GOT3 (cell line): ENCODE measurements around the gene ZNF646.
A peak's percentile ranks its signal among the peaks of the same experiment; 100 is the strongest.

ENCODE experiments used
- DNase-seq: peaks from one replicate; lab custom pipeline; 2025; ENCODE audit warnings: mixed read lengths; lab: John Stamatoyannopoulos, UW

ZNF646 gene, protein sequence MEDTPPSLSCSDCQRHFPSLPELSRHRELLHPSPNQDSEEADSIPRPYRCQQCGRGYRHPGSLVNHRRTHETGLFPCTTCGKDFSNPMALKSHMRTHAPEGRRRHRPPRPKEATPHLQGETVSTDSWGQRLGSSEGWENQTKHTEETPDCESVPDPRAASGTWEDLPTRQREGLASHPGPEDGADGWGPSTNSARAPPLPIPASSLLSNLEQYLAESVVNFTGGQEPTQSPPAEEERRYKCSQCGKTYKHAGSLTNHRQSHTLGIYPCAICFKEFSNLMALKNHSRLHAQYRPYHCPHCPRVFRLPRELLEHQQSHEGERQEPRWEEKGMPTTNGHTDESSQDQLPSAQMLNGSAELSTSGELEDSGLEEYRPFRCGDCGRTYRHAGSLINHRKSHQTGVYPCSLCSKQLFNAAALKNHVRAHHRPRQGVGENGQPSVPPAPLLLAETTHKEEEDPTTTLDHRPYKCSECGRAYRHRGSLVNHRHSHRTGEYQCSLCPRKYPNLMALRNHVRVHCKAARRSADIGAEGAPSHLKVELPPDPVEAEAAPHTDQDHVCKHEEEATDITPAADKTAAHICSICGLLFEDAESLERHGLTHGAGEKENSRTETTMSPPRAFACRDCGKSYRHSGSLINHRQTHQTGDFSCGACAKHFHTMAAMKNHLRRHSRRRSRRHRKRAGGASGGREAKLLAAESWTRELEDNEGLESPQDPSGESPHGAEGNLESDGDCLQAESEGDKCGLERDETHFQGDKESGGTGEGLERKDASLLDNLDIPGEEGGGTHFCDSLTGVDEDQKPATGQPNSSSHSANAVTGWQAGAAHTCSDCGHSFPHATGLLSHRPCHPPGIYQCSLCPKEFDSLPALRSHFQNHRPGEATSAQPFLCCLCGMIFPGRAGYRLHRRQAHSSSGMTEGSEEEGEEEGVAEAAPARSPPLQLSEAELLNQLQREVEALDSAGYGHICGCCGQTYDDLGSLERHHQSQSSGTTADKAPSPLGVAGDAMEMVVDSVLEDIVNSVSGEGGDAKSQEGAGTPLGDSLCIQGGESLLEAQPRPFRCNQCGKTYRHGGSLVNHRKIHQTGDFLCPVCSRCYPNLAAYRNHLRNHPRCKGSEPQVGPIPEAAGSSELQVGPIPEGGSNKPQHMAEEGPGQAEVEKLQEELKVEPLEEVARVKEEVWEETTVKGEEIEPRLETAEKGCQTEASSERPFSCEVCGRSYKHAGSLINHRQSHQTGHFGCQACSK (N-terminal part only)

DNA sequence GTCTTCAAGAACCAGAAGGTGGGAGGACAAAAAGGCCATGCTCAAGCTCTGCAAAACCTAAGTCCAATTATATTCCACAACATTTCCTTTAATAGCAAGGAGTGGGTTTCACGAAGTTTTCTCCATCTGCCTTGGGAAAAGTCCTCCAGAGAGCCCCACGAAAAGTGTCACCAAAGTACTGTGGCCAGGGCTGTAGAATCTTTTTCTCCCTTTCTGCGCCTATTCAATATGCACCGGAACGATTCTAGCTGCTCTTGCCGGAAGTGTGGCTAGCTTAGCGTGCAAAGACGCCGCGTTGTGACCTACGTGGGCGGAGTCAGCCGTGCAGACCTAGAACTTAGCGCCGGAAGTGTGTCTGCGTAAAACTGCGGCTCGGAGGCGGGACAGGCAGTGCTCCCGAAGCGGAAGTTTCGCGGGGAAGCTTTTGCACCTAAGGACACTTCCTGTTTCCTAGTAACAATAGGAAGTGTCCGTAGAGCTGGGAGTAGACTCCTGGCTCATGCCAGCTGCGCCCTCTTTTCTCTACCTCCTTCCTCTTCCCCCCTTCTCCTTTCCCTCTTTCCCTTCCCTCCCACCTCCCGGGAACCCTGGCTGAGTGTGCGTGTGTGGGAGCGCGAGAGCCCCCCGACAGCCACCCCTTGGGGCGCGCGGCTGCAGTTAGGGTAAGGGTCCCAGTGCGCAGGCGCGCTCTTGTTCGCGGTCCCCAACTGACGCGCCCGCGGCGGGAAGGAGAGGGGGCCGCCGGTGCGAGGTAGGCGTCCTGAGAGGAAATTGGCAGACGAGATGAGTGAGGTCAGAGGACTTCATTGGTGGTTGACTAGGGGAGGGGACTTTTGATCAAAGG lies at the start of gene ZNF646, which contains the start of gene ZNF668:
Gene ZNF646, plus strand, starts transcription at position 453 of the 844 bp plus-strand sequence. CDS start 1,903 bp downstream, outside the sequence.
Gene ZNF668, minus strand, starts transcription at position 271 of the 844 bp plus-strand sequence. CDS start 9,781 bp downstream, outside the sequence.
- peak; percentile 83 for DNase-seq

DNA sequence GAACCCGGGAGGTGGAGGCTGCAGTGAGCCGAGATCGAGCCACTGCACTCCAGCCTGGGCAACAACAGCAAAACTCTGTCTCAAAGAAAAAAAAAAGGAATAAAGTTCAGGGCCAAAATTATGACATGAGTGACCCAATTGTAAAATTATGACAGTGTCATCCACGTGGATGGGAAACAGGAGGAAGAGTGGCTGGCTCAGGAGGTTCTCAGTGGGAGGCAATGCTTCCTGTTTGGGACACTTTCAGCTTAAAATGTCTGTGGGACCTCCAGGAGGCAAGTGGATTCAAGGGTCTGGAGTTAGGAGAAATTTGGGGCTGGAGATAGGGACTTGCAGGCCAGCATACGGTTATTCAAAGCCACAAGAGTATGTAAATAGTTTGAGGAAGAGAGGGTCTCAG lies 48.9 kb upstream of the ZNF646 start:
- DNase-seq, result no peak

DNA sequence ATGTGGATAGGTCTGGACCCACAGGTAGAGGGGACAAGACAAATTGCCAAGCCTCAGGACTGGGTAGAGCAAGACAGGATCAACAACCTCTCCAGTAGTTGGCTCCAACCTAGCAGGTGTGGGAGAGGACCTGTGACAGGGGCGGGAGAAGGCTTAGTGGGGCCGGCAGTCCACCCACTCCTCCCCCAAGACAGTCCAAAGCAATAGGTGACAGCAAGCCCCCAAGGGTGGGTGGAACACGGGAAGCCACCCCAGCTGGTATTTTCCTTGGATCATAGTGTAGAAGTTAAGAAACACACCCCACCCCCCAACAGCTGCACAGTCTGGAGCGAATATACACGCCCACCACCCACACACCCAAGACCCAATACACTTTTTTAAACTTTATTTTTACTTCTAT lies 45.0 kb upstream of the ZNF646 start:
- DNase-seq, result no peak

DNA sequence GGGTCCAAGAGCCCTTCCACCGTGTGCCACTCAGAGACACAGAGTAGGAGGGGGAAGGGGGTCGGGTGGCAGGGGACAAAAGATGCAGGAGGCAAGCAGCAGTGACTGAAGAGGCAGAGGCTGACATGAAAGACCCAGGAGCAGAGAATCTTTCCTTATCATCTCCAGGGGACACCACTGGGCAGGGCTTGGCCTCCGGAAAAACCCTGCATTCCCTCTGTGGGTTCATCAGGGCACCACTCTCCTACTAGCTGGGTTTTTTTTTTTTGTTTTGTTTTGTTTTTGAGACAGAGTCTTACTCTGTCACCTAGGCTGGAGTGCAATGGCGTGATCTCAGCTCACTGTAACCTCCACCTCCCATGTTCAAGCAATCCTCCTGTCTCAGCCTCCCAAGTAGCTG lies 42.9 kb upstream of the ZNF646 start:
- no peak for DNase-seq

DNA sequence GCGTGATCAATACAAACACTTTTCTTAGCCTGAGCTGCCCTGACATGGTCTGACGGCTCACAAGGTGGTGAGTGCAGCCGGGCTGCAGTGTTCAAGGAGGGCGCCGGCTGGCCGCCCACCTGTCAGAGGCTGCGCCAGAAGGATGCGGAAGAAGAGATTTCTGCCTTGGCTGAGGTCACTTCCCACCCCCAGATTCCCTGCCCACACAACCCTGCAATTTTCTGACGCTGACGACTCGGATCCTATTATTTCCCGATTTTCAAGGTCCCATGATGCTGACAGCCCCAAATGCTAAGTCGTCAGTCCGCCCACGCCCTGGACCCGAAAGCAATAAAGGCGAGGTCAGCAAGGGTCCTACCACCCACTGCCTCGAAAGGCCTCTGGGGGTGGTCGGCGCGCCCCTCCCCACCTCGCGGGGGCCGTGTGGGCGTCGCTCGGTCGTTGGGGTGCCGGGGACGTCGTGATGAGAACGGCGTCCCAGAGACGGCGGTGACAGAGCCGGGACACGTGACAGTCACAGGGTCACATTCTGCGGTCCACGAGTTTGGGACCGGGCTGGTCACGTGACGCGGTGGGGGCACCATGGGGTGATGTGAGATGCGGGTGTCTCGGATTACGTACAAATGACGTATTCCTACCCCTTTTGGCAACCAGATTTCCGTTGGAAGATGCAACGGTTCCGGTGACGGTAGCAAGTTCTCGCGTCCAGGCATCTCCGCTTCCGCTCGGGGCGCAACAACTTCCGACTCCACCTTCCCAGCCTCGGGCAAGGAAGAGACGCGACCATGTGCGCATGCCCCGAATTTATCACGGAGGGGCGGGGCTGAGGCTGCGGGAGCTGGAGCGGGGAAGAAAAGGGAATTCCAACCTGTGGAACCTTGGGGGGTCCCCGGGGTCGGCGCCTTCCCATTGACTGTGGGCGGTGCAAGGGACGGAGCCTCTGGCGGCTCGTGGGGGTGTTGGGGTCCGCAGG lies 41.2 kb upstream of the ZNF646 start, which contains the start of gene STX4:
Gene STX4, plus strand, starts transcription at position 823 of the 973 bp plus-strand sequence. CDS start 248 bp downstream, outside the sequence.
- DNase-seq, result peak; percentile 73

DNA sequence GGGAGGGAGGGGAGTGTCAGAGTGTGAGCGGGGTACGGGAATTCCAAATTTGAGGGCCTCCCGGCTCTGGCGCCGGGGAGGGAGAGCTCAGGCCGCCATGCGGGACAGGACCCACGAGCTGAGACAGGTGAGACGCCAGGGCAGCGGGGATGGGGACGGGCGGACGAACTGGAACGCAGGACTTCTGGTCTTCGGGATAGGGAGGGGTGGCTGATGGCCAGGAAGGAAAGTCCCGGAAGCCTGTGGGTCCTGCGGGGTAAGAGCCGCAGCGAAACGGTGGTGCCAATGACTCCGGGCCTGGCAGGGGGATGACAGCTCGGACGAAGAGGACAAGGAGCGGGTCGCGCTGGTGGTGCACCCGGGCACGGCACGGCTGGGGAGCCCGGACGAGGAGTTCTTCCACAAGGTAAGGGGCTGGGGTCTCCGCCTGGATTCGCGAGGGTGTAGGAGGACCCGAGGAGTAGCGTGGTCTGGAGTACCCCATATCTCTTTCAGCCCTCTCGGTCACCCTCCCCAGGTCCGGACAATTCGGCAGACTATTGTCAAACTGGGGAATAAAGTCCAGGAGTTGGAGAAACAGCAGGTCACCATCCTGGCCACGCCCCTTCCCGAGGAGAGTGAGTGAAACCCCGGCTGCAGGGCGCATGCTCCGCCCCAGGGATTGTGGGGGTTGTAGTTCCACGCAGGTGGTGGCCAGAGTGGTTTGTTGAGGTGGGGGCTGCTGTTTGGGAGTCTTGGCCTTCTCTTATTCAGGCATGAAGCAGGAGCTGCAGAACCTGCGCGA lies 40.3 kb upstream of the ZNF646 start:
- peak; percentile 12 for DNase-seq

DNA sequence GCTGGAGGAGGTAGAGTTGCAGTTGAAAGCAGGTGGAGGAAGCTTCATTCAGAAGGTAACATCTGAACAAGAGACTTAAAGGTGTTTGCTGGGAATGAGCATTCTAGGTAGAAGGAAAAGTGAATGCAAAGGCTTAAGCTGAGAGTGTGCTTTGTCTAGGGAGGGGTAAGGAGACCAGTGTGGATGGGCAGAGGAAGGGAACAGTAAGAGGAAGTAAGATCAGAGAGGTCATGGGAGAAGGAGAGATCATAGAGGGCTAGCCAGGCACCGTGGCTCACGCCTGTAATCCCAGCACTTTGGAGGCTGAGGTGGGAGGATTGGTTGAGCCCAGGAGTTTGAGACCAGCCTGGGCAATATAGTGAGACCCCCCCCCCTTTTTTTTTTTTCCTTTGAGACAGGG lies 37.5 kb upstream of the ZNF646 start:
- no peak for DNase-seq

DNA sequence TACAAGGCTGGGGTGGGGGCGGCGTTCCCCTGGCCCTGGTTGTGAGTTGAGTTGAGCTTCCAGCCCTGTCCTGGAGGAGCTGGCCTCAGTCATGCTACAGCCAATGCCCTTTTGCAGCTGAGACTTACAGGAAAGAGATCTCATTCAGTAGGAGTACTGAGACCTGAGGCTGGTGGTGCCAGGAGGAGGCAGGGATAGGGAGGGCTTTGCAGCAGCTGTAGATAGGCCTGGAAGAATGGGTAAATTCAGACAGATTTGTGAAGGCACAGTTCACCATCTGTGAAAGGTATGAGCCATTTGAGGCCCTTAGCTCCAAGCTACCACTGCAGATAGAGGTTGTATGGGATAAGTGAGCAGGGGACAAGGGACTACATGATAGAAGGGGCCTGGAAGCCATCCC lies 35.2 kb upstream of the ZNF646 start:
- DNase-seq, result no peak

DNA sequence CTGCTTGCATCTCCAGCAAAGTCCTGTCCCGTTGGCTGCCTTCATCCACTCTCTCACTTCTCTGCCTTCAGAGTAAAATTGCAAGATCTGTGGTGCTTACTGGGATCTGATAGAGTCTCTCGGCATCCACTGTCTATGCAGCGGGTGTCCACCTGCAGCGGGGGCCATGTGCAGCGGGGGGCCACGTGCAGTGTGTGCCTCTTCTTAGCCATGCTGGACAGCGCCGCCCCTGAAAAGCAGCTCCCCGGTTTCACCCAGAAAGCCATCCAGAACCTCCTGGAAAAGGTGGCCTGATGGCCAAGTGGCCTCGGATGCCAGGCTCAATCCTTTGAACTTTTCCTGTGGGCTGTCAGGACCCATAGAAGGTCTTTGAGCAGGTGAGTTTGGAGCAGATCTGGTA lies 31.4 kb upstream of the ZNF646 start:
- DNase-seq, result no peak

DNA sequence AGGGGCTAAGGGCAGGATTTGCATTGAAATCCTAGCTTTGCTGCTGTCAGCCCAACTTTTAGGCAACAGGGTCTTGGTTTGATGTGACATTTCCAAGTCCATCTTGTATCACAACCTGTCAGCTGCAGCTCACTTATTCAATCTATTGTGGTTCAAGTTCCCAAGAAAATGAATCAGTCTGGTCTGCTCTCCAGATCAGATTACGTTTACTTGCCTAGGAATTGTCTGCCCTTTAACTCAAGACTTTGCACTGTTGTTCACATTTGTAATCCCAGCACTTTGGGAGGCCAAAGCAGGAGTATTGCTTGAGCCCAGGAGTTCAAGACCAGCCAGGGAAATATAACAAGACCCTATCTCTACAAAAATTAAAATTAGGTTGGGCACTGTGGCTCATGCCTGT lies 30.9 kb upstream of the ZNF646 start:
- no peak for DNase-seq

DNA sequence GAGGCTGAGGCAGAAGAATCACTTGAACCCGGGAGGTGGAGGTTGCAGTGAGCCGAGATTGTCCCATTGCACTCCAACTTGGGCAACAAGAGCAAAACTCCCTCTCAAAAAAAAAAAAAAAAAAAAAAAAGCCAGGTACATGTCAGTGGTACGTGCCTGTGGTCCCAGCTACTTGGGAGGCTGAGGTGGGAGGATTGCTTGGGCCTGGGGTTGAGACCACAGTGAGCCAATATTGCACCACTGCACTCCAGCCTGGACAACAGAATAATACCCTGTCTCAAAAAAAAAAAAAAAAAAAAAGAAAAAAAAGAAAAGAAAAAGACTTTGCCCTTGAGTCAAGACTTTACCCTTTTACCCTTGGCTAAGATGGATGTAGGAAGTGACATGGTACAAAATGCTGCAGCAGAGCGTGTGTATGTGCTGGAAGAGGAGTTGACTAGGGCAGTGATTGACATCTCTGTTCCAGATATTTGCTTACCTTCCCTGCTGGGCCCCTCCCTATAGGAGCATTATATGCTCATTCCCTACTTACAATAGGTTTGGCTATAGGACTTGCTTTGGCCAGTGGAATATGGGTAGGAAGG lies 30.2 kb upstream of the ZNF646 start:
- DNase-seq, result no peak

DNA sequence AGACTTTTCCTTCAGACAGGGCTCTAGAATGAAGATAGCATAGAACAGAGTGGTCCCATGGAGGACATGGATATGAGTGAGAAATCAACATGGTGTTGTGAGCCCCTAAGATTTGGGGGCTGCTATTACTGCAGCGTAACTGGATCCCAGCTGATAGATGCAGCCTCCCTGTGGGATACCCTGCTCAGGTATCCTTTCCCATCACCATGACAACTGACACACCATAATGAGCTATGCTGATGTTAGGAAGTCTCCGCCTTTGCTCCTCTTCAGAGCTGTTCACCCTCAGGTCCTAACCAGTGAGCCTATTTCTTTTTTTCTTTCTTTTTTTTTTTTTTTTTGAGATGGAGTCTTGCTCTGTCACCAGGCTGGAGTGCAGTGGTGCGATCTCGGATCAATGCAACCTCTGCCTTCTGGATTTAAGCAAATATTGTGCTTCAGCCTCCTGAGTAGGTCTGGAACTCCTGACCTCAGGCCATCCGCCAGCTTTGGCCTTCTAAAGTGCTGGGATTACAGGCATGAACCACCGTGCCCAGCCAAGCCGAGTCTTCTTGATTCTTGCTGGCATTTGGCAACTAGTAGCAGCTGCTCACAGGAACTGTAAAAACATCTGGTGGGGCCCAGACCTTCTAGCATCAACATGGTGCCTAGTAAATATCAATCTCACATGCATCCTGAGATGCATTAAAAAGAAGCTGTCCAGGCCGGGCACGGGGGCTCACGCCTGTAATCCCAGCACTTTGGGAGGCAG lies 23.8 kb upstream of the ZNF646 start:
- DNase-seq, result no peak

DNA sequence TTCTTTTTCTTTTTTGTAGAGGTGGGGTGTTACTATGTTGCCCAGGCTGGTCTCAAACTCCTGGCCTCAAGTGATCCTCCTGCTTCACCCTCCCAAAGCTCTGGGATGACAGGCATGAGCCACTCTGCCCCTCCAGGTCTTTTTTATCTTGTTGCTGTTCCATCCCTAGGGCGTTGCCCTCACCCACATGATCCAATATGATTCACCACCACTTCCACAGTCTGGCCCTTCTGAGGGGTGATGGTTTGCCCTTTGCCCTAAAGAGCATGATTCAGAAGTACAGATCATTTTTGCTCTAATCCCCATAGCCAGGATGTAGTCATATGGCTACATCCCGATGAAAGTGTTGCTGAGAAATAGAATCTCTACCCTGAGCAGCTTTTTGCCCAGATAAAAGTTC lies 22.1 kb upstream of the ZNF646 start:
- peak; percentile 42 for DNase-seq

DNA sequence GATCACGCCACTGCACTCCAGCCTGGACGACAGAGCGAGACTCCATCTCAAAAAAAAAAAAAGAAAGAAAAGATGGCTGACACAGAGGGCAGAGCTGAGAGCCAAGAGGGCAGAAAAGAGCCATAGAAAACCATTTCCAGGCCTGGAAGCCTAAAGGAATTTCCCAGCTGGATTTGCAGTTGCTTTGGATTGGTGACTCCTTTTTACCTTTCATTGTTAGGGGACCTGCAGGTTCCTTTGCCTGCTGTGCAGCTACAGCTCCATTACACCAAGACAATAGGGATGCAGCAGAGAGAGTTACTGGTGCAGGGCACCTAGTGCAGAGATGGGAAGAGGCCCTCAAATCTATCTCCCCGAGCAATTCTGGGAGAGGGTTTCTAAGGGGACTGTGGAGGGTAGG lies 18.6 kb upstream of the ZNF646 start:
- no peak for DNase-seq

DNA sequence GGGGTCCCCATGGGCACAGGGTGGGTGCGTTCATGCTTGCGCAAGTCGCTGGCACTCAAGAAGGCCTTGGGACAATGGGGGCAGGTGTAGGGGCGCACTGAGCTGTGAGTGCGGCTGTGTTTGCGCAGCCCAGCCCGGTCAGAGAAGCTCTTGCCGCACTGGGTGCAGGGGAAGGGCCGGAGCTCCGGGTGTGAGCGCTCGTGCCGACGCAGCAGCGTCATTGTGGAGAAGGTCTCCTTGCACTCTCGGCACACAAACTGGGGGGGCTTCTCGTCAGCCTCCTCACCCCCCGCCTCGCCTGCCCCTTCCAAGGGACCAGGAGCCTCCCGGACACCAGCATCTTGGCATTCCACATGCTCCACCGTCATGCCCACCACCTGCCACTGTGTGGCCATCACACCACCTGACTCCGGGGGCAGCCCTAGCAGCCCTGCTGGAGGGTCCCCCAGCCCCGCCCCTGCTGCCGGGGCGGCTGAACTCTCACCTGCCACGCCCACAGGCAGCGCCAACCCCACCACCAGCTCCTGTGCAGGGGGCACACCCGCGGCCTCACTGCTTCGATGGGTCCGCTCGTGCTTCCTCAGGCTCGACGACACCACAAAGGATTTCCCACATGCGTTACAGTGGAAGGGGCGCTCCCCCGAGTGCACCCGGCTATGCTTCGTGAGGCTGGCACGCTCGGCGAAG lies 13.0 kb upstream of the ZNF646 start:
- no peak for DNase-seq

DNA sequence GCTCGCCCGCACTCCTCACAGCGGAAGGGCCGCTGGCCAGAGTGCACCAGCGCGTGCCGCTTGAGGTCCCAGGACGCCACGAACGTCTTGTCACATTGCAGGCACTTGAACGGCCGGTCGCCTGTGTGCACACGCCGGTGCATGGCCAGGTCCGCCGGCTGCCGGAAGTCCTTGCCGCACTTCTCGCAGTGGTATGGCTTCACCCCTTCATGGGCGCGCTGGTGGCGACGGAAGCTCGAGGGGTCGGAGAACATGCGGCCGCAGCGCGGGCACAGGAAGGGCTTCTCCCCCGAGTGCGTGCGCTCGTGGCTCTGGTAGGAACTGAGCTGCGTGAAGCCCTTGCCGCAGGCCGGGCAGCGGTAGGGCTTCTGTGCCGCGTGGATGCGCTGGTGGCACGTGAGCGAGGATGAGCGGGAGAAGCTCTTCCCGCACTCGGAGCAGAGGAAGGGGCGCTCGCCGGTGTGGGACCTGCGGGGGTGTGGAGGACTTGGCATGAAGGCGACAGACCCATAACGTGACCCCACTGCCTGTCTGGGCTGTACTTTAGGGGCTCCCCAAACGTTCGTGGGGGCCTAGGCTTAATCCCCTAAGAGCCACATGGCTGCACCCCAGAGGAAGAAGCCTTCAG lies 12.3 kb upstream of the ZNF646 start:
- no peak for DNase-seq

DNA sequence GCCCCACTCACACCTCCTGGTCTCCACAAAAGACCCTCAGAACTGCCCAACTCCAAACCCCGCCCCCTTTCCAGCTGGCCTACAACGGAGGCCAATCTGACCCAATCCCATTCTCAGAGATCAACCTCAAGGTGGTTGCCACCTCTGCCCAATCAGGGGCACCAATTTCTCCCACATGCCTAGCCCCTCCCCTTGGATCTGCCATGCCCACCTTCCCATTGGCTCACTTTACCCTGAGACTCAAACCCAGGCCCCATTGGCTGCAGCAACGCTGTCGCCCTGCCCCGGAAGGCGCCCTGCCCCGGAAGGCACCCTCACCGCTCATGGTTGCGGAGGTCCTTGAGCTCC lies 10.8 kb upstream of the ZNF646 start:
- DNase-seq, result no peak
